HEK293 (cell line): ENCODE results near the gene CSF3.

Experiments used
- REST ChIP-seq: fragments of 450-650 bp; formaldehyde crosslinking; IDR thresholded peaks from 2 replicates; pipeline ENCODE4 v1.5.1; 2016; ENCODE audit warnings: missing biosample characterization, missing genetic modification characterization
- SP2 ChIP-seq: fragments of 450-650 bp; formaldehyde crosslinking; IDR thresholded peaks from 2 replicates; pipeline ENCODE4 v1.5.1; 2016; ENCODE audit warnings: missing biosample characterization, missing genetic modification characterization
- ZEB2 ChIP-seq: fragments of 450-650 bp; formaldehyde crosslinking; IDR thresholded peaks from 2 replicates; pipeline ENCODE4 v1.5.1; 2016; ENCODE audit warnings: missing biosample characterization, missing genetic modification characterization
- ZFHX2 ChIP-seq: fragments of 450-650 bp; formaldehyde crosslinking; conservative IDR thresholded peaks from 2 replicates; pipeline ENCODE4 v1.5.1; 2016; ENCODE audit warnings: missing biosample characterization, missing genetic modification characterization
- ZNF132 ChIP-seq: fragments of 450-650 bp; formaldehyde crosslinking; IDR thresholded peaks from 2 replicates; pipeline ENCODE4 v1.5.1; 2017; ENCODE audit warnings: missing biosample characterization, missing genetic modification characterization, borderline replicate concordance
- ZNF16 ChIP-seq: fragments of 450-650 bp; formaldehyde crosslinking; IDR thresholded peaks from 2 replicates; pipeline ENCODE4 v1.5.1; 2016; ENCODE audit warnings: low read depth, missing biosample characterization, missing genetic modification characterization
- ZNF174 ChIP-seq: fragments of 450-650 bp; formaldehyde crosslinking; IDR thresholded peaks from 2 replicates; pipeline ENCODE4 v1.5.0; 2017; ENCODE audit warnings: missing biosample characterization, mild to moderate bottlenecking, missing genetic modification characterization
- ZNF362 ChIP-seq: fragments of 450-650 bp; formaldehyde crosslinking; IDR thresholded peaks from 2 replicates; pipeline ENCODE4 v1.5.1; 2016; ENCODE audit warnings: missing biosample characterization, missing genetic modification characterization
- ZNF404 ChIP-seq: fragments of 450-650 bp; formaldehyde crosslinking; IDR thresholded peaks from 2 replicates; pipeline ENCODE4 v1.5.1; 2017; ENCODE audit warnings: missing biosample characterization, missing genetic modification characterization
- TF ChIP-seq, protein P1 (sequence below): fragments of 450-650 bp; formaldehyde crosslinking; IDR thresholded peaks from 2 replicates; pipeline ENCODE4 v1.5.1; 2016; ENCODE audit warnings: missing biosample characterization, missing genetic modification characterization
- TF ChIP-seq, protein P2 (sequence below): fragments of 450-650 bp; formaldehyde crosslinking; IDR thresholded peaks from 2 replicates; pipeline ENCODE4 v1.5.0; 2017; ENCODE audit warnings: missing biosample characterization, missing genetic modification characterization, borderline replicate concordance
- TF ChIP-seq, protein P3 (sequence below): fragments of 450-650 bp; formaldehyde crosslinking; IDR thresholded peaks from 2 replicates; pipeline ENCODE4 v1.5.1; 2016; ENCODE audit warnings: missing biosample characterization, missing genetic modification characterization
- TF ChIP-seq, protein P4 (sequence below): fragments of 450-650 bp; formaldehyde crosslinking; IDR thresholded peaks from 2 replicates; pipeline ENCODE4 v1.5.1; 2016; ENCODE audit warnings: missing biosample characterization, missing genetic modification characterization
- TF ChIP-seq, protein P5 (sequence below): fragments of 450-650 bp; formaldehyde crosslinking; IDR thresholded peaks from 2 replicates; pipeline ENCODE4 v1.5.1; 2016; ENCODE audit warnings: missing biosample characterization, missing genetic modification characterization

DNA sequence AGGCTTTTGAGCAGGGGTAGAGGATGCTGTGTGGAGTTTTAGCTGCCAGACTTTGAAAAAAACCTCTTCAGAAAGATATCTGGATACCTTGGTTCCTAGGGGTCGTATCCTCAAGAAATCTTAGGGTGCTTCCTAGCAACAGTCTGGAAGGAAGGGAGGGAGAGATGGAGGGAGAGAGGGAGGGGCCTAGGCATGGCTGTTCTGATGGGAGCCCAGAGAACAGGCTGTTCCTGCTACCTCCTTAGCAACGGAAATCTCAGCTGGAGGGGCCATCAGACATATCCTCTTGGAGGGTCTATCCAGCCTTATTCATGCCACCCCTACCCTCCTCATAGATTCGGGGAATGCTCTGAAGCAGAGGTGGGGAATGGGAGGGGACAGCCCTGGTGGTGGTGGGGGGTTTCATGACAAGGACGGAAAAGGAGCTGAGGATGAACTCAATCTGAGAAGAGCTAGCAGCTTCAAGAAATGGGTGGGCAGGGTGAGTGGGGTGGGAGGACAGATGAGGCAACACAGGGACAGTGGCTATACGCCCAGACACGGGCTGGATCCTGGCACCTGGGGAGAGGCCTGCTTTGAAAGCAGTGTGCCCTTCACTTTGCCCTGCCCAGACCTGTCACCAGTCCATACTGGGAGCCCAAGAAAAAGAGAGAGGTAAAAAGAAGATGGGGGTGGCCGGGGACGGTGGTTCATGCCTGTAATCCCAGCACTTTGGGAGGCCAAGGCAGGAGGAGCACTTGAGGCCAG is 44.7 kb downstream of the CSF3 start:
- TF ChIP-seq ZNF16 (tag by site-specific recombination) = no peak
- TF ChIP-seq, protein P1, sequence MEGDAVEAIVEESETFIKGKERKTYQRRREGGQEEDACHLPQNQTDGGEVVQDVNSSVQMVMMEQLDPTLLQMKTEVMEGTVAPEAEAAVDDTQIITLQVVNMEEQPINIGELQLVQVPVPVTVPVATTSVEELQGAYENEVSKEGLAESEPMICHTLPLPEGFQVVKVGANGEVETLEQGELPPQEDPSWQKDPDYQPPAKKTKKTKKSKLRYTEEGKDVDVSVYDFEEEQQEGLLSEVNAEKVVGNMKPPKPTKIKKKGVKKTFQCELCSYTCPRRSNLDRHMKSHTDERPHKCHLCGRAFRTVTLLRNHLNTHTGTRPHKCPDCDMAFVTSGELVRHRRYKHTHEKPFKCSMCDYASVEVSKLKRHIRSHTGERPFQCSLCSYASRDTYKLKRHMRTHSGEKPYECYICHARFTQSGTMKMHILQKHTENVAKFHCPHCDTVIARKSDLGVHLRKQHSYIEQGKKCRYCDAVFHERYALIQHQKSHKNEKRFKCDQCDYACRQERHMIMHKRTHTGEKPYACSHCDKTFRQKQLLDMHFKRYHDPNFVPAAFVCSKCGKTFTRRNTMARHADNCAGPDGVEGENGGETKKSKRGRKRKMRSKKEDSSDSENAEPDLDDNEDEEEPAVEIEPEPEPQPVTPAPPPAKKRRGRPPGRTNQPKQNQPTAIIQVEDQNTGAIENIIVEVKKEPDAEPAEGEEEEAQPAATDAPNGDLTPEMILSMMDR = no peak
- no peak for TF ChIP-seq ZNF362 (tag by site-specific recombination)
- no peak for TF ChIP-seq SP2
- no peak for TF ChIP-seq REST
- TF ChIP-seq, protein P2, sequence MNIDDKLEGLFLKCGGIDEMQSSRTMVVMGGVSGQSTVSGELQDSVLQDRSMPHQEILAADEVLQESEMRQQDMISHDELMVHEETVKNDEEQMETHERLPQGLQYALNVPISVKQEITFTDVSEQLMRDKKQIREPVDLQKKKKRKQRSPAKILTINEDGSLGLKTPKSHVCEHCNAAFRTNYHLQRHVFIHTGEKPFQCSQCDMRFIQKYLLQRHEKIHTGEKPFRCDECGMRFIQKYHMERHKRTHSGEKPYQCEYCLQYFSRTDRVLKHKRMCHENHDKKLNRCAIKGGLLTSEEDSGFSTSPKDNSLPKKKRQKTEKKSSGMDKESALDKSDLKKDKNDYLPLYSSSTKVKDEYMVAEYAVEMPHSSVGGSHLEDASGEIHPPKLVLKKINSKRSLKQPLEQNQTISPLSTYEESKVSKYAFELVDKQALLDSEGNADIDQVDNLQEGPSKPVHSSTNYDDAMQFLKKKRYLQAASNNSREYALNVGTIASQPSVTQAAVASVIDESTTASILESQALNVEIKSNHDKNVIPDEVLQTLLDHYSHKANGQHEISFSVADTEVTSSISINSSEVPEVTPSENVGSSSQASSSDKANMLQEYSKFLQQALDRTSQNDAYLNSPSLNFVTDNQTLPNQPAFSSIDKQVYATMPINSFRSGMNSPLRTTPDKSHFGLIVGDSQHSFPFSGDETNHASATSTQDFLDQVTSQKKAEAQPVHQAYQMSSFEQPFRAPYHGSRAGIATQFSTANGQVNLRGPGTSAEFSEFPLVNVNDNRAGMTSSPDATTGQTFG (tag by site-specific recombination) = no peak
- TF ChIP-seq ZNF174 (tag by site-specific recombination) = no peak
- TF ChIP-seq, protein P3, sequence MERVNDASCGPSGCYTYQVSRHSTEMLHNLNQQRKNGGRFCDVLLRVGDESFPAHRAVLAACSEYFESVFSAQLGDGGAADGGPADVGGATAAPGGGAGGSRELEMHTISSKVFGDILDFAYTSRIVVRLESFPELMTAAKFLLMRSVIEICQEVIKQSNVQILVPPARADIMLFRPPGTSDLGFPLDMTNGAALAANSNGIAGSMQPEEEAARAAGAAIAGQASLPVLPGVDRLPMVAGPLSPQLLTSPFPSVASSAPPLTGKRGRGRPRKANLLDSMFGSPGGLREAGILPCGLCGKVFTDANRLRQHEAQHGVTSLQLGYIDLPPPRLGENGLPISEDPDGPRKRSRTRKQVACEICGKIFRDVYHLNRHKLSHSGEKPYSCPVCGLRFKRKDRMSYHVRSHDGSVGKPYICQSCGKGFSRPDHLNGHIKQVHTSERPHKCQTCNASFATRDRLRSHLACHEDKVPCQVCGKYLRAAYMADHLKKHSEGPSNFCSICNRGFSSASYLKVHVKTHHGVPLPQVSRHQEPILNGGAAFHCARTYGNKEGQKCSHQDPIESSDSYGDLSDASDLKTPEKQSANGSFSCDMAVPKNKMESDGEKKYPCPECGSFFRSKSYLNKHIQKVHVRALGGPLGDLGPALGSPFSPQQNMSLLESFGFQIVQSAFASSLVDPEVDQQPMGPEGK (tag by site-specific recombination) = no peak
- TF ChIP-seq, protein P4, sequence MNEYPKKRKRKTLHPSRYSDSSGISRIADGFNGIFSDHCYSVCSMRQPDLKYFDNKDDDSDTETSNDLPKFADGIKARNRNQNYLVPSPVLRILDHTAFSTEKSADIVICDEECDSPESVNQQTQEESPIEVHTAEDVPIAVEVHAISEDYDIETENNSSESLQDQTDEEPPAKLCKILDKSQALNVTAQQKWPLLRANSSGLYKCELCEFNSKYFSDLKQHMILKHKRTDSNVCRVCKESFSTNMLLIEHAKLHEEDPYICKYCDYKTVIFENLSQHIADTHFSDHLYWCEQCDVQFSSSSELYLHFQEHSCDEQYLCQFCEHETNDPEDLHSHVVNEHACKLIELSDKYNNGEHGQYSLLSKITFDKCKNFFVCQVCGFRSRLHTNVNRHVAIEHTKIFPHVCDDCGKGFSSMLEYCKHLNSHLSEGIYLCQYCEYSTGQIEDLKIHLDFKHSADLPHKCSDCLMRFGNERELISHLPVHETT (tag by site-specific recombination) = no peak
- no peak for TF ChIP-seq ZNF132 (tag by site-specific recombination)
- TF ChIP-seq ZFHX2 (tag by site-specific recombination) = no peak
- TF ChIP-seq, protein P5, sequence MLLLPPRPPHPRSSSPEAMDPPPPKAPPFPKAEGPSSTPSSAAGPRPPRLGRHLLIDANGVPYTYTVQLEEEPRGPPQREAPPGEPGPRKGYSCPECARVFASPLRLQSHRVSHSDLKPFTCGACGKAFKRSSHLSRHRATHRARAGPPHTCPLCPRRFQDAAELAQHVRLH (tag by site-specific recombination) = no peak
- no peak for TF ChIP-seq ZEB2
- TF ChIP-seq ZNF404 = no peak
